GM19467 (cell line): Measurements from ENCODE around the gene SIDT2.
"Not testable (repeated sequence)": the region's sequence is repeated elsewhere in the genome, so short reads cannot be mapped to it uniquely, and the experiment has no call there.

Source experiments
- ATAC-seq: cut with Tn5 transposase; IDR thresholded peaks from one replicate; pipeline ENCODE4 v1.9.1; 2021; ENCODE audit warnings: mild to moderate bottlenecking, moderate library complexity; ENCODE audit not compliant: unreplicated experiment

SIDT2 gene

GRCh38 chr11:117171404-117172061 lies 7.0 kb upstream of the SIDT2 start:
- ATAC-seq: no peak

DNA sequence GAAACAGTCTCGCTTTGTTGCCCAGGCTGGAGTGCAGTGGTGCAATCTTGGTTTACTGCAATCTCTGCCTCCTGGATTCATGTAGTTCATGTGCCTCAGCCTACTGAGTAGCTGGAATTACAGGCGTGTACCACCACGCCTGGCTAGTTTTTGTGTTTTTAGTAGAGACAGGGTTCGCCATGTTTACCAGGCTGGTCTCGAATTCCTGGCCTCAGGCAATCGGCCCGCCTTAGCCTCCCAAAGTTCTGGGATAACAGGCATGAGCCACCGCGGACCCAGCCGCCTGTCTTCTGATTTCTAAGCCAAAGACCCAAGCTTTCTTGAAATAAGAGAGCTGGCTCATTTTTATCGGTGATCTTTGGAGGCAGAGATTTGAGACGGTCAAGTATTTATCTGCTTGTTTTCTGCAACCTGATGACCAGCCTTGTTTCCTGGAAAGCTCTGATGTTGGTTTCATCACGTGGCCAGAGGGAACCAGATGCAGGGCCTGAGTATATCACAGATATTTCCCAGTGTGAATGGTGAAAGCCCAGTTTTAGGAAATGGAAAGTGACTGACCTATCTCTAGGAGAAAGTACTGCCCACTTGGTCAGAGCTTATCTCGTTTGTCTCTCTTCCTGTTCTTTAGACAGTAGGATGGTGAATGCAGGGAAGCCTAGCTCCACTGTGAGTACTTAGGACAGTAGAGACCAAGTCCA lies 5.7 kb upstream of the SIDT2 start:
- no peak for ATAC-seq

- ATAC-seq: no peak
Measured at GRCh38 chr11:117175104-117175503, 3.4 kb upstream of the SIDT2 start.

DNA sequence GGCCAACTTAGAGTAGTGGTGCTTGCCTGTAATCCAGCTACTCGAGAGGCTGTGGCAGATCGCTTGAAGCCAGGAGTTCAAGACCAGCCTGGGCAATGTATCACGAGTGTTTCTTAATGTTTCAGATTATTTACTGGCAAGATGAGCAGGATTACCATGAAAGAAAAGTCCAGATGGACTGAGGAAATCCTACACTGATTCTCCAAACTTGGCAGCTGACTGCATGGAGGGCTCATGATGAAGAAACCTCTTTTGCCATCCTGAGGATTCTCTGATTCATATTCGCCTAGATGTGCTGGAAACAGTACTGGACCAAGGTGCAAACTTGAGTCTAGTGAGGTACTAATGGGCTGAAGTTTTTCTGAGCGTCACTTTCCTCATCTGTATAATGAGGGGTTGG lies 2.8 kb upstream of the SIDT2 start:
- no peak for ATAC-seq

GRCh38 chr11:117176186-117176585 lies 2.4 kb upstream of the SIDT2 start:
- no peak for ATAC-seq

DNA sequence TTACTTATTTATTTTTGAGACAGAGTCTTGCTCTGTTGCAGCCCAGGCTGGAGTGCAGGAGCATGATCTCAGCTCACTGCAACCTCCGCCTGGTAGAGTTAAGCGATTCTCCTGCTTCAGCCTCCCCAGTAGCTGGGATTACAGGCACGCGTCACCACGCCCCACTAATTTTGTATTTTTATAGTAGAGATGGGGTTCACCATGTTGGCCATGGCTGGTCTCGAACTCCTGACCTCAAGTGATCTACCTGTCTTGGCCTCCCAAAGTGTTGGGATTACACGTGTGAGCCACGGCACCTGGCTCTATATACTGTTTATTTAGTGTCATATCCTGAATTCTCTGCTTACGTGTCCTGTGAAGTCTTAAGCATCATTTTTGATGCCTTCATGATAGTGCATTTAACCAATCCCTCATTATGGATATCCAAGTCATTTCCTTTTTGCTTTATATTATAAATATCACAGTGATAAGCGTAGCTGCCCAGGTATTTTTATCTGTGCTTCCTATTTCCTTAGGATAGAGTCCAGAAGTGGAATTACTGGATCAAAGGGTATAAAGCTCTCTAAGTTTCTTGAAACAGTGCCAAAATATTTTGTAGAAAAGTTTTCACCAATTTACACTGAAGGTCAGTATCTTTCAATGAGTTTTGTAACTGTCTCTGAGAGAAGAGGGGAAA lies 871 bp upstream of the SIDT2 start:
- ATAC-seq: no peak

- peak; percentile 28 for ATAC-seq
Measured at GRCh38 chr11:117179048-117179999, 781 bp downstream of the SIDT2 start.

- ATAC-seq: peak; percentile 4
Measured at GRCh38 chr11:117180020-117180419, 1.5 kb downstream of the SIDT2 start.

DNA sequence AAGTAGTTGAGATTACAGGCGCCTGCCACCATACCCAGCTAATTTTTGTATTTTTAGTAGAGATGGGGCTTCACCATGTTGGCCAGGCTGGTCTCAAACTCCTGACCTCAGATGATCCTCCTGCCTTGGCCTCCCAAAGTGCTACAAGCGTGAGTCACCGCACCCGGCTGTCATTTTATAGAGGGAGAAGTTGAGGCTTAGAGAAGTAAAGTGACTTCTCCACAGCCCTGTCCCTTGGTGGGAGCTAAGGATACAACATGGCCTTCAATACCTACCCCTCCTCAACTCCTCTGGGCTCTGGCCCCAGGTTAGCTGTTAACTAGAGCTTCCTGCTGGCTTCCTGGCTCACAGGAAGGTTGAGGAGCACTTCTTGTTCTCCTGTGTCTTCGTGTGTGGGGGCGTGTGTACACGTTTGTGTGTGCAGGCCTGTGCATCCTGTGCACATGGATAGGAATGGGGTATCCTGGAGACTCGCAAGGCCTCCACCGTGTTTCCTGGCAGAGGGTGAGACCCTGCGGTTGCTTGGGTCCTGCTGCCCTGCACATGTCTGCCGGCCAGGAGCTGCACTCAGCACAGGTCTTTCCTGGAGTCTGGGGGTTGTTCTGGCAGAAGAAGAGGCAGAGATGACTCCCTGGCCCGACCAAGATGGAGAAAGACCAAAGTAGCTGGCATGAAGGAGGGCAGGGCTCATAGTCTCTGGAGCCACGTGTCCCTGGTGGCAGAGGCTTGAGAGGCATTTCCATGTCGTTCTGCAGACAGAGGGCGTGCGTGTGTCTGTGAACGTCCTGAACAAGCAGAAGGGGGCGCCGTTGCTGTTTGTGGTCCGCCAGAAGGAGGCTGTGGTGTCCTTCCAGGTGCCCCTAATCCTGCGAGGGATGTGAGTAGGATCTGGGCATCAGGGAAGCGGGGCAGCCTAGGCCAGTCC lies 2.4 kb downstream of the SIDT2 start:
- no peak for ATAC-seq

DNA sequence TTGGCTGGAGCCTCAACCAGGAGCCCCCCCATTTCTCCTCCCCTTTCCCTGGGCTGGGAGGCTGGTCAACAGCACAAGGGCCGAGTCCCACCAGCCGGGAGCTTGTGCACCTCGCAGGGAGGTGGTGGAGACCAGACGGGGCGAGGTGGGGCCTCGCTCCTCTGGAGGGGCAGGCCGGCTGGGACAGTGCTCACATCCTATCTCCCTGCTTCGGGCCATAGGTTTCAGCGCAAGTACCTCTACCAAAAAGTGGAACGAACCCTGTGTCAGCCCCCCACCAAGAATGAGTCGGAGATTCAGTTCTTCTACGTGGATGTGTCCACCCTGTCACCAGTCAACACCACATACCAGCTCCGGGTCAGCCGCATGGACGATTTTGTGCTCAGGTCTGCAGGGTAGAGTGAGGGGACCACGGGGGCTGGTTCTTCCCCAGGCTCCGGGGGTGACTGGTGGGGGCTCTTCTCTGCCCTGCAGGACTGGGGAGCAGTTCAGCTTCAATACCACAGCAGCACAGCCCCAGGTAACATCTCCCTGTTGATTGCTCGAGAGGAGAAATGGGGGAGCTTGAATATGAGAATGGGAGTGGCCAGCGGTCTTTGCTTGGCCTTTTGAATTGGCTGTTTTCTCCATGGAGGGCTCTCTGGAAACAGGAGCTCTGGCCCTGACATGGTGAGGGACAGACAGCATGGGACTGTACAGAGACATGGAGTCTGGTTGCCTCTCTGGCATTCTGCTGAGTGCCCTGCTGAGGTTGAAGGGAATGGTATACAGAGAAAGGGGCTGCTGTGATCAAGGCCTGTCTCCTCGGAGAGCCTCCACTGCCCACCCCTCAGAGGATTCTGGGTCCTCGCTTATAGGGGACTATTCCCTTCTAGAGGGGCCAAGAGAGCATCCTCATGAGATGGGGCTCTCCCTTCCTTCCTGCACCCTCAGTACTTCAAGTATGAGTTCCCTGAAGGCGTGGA lies 3.3 kb downstream of the SIDT2 start:
- no peak for ATAC-seq

GRCh38 chr11:117182551-117182935 lies 4.0 kb downstream of the SIDT2 start:
- no peak for ATAC-seq

DNA sequence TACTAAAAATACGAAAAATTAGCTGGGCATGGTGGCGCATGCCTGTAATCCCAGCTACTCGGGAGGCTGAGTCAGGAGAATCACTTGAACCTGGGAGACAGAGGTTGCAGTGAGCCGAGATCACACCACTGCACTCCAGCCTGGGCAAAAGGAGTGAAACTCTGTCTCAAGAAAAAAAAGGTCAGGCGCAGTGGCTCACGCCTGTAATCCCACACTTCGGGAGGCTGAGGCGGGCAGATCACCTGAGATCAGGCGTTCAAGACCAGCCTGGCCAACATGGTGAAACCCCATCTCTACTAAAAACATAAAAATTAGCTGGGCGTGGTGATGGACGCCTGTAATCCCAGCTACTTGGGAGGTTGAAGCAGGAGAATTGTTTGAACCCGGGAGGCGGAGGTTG lies 4.6 kb downstream of the SIDT2 start:
- not testable (repeated sequence) for ATAC-seq

DNA sequence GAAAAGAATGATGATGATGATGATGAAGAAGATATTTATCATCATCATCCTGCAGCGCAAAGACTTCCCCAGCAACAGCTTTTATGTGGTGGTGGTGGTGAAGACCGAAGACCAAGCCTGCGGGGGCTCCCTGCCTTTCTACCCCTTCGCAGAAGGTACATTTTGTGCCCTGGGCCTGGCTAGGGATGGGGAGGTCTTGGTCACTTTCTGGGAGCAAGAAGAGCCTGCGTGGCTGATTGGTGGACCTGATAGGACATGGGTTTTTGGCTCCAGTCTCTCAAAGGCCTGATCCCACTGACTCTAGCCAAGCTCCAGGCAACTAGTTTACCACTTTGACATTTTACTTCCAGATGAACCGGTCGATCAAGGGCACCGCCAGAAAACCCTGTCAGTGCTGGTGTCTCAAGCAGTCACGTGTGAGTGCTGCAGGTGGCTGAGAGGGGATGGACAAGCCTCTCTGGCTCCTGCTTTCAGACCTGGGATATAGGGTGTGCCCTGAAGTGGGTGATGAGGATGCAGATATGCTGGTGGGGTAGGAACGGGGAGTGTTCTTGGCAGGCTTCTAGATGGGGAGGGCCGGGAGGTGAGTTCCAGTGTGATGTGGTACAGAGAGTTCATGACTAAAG lies 5.3 kb downstream of the SIDT2 start:
- ATAC-seq: no peak

DNA sequence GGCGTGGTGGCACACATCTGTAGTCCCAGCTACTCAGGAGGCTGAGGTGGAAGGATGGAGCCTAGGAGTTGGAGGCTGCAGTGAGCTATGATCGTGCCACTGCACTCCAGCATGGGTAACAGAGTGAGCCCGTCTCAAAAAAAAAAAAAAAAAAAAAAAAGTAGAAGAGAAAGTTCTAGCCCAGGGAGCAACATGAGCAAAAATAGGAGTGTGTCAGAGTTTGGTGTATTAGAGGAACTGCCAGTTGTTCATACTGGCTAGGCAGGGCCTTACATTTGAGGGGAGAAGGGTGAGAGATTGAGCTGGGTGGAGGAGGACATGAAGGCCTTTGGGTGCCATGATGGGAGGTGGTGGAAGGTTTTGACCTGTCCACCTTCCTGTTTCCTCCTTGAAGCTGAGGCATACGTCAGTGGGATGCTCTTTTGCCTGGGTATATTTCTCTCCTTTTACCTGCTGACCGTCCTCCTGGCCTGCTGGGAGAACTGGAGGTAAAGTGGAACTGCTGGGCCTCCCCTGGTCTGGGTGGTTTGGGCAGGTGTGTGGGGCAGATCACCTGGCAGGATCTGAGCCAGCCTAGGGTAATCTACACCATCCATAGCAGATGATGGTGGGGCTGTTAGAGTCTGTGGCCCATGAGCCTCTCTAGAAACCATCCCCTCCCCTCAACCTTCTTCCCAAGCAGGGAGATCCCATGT lies 7.3 kb downstream of the SIDT2 start:
- no peak for ATAC-seq

DNA sequence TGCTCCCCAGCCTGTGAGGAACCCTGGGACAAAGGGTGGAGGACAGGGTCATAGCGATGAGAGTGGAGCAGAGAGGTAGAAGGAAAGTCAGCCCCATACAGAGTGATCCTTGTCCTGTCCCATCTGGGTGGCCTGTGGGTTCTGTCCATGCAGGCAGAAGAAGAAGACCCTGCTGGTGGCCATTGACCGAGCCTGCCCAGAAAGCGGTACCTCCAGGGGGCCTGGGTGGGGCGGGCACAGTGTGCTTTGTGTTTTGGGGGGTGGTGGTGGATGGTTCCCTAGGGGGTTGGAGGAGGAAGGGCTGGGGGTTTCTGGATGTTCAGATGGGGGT lies 7.9 kb downstream of the SIDT2 start:
- no peak for ATAC-seq

GRCh38 chr11:117187007-117187406 lies 8.5 kb downstream of the SIDT2 start:
- ATAC-seq: no peak

DNA sequence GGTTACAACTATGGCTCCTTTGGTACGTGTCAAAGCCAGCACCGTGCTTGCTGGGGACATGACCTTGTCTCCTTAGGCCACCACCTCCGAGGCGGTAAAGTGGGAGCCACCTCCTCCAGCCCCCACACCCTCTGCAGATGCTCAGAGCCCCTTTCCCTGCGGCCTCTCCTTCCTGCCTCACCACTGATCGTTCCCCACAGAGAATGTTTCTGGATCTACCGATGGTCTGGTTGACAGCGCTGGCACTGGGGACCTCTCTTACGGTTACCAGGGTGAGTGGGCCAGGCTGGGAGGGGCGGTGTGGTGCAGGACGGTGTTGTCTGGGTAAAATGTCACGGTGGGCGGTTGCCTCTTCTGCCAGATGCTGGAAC lies 8.9 kb downstream of the SIDT2 start:
- no peak for ATAC-seq
